LNCAP (cell line): ENCODE results near the gene TYW1B.

Experiments
- CTCF ChIP-seq: fragments of 450-650 bp; IDR thresholded peaks from 2 replicates; pipeline ENCODE4 v1.5.1; 2017; ENCODE audit warnings: mild to moderate bottlenecking

TYW1B gene

GRCh38 chr7:72785166-72785955 is 42.6 kb downstream of the TYW1B start:
- no peak for TF ChIP-seq CTCF

GRCh38 chr7:72781631-72782030 is 46.4 kb downstream of the TYW1B start:
- no peak for TF ChIP-seq CTCF

DNA sequence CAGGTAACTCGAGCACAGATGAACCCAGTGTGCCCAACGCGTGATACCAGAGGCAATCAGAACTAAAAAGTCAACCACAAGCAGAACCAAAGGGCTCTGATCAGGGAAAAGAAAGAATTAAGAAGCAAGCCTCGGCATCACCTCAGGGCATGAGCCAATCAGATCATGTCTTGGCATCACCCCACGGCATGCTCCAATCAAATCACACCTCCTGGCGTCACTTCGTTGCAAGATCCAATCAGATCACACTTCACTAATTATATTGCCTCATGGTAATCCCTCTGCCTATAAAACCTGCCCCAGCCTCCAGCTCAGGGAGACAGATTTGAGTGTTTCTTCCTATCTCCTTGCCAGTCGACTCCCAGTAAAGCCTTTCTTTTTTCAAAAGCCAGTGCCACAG is 46.8 kb downstream of the TYW1B start:
- no peak for TF ChIP-seq CTCF

DNA sequence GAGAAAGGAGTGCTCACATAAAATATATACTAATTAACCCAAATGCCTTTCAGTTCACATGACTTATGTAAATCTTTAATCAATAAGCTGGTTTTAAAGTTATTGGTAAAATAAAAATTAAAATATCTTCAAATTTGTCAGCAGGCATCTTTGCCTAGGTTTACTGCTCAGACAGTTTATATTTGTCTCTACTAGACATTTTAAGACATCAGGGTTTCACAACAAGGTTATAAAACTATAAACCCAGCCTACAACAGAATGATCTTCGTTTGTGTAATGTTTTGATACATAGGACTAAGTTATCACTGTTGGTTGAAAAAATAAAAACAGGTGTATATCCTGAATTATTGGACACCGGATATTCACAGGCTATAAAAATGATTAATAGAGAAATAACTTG is 67.4 kb downstream of the TYW1B start:
- TF ChIP-seq CTCF, result no peak

- TF ChIP-seq CTCF, result no peak
Observed at GRCh38 chr7:72754312-72754711, 73.7 kb downstream of the TYW1B start.

DNA sequence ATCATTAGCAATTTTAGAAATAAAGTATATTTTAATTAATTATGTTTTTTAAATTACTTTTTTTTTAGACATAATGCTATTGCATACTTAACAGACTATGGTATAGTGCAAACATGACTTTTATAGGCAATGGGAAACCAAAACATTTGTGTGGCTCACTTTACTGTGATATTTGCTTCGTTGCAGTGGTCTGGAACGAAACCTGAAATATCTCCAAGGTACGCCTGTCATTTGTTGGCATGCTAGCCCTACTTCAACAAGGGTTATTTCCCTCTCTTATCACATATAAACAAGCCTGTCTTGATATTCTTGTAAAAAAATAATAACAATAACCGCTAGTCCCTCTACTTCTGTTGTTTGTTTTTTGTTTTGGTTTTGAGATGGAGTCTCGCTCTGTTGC is 74.2 kb downstream of the TYW1B start:
- TF ChIP-seq CTCF, result no peak

- no peak for TF ChIP-seq CTCF
Observed at GRCh38 chr7:72751978-72752377, 76.0 kb downstream of the TYW1B start.

DNA sequence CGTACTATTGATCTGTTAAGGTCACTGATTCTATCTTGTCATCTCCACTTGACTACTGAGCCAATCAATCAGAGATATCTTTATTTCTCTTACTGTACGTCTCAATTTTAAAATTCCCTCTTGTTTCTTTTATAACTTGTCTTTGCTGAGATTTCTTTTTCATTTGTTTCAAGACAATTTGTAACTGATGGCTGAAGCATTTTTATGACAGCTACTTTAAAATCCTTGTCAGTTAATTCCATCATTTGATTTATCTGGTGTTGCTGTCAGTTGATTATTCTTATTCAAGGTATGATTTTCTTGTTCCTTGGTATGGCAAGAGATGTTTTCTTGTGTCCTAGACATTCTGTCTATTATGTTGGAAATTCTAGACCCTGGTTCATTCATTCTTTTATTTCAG is 76.6 kb downstream of the TYW1B start:
- no peak for TF ChIP-seq CTCF
